ENCODE results near the gene MSANTD3.
"Not testable (repeated sequence)": the region's sequence is repeated elsewhere in the genome, so short reads cannot be mapped to it uniquely, and the experiment has no call there.

GRCh38 chr9:100421116-100421515 lies 5.8 kb upstream of the MSANTD3 start:
- not testable (repeated sequence) for TF ChIP-seq FOXM1 (IDR thresholded peaks at IDR 0.05; ENCODE audit: borderline replicate concordance); ELF4 (IDR thresholded peaks at IDR 0.05); FOXA1 (IDR thresholded peaks at IDR 0.05); SP1 (IDR thresholded peaks at IDR 0.05); TARDBP (IDR thresholded peaks at IDR 0.05); NFRKB (IDR thresholded peaks at IDR 0.05); ZNF384 (IDR thresholded peaks at IDR 0.05); ARNT (IDR thresholded peaks at IDR 0.05); SUZ12 (IDR thresholded peaks at IDR 0.05); HDGF (IDR thresholded peaks at IDR 0.05; ENCODE audit: borderline replicate concordance); FOXK2 (IDR thresholded peaks at IDR 0.05); PKNOX1 (IDR thresholded peaks at IDR 0.05)

Measured in HEK293T (cell line).